ENCODE measurements around the gene LRRC8C. TPM values are rescaled to one million over a fixed set of nuclear protein-coding genes. Genes with fewer than 3 reads are reported as not detected.
A peak's percentile ranks its signal among the peaks of the same experiment; 100 is the strongest.

Gene LRRC8C
- polyA plus RNA-seq, 4 donors: 6.7 to 7.3 (median 6.9) TPM

DNA sequence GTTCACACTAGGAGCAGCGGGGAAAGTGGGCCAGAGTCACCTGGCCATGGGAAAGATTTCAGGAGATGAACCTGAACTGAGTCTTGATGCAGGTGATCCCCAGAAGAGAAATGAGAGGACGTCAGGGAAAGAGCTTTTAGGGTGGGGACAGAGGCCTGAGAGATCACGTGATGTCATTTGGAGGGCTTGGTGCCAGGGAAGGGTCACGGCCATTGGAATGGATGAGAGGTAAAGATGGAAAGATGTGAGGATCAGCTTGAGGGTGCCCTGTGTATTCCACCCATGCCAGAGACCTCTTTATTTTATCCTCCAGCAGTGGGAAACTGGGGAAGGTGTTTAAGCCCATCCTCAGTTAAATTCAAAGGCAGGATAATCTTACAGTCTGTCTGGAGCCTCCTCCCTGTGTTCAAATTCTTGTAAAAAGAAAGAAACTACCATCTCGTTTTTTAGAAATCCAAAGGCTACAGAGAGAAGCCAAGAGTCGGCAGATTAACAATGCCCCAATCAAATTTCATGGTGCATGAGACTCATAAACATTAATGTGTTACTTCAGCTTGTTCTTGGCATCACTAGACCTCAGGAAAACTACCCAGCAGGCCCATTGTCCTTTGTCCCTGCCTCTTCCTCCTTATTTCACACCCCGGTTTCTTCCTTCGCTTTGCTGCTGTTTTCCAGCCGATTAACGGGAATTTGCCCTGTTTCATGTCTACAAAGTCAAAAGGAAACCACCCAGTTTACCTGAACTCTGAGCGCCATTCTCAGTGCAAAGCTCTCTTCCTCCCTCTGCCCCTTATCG, 94.8 kb downstream of the LRRC8C start:
- DNase-seq (ENCODE audit: low read depth in 4 of 4, low spot score in 2 of 4): no peak

DNA sequence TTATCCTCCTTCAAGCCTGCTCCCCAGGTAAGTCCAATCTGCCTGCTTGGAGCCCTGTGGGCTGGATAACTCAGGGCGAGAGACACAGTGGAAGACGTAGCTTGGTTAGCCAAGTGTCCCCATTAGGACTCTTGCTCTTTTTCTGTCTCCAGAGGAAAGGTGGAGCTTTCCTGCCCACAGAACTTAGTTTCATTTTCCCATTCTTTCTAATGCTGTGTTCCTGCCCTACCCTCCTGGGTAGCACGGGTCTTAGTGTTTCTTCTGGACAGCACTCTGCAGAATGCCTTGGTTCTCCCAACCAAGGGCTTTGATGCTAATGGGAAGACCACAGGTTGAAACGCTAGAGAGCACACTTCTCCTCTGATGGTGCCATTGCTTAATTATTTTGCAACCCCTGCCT, 95.5 kb downstream of the LRRC8C start:
- no peak for DNase-seq (ENCODE audit: low read depth in 4 of 4, low spot score in 2 of 4)

DNA sequence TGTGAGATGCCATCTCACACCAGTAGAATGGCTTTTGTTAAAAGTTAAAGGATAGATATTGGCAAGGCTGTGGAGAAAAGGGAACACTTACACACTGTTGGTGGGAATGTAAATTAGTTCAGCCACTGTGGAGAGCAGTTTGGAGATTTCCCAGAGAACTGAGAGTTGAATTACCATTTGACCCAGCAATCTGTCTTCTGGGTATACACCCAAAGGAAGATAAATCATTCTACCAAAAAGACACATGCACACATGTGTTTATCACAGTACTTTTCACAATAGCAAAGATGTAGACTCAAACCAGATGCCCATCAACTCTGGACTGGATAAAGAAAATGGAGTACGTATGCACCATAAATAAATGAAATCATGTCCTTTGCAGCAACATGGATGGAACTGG, 99.3 kb downstream of the LRRC8C start:
- no peak for DNase-seq (ENCODE audit: low read depth in 4 of 4, low spot score in 2 of 4)

DNA sequence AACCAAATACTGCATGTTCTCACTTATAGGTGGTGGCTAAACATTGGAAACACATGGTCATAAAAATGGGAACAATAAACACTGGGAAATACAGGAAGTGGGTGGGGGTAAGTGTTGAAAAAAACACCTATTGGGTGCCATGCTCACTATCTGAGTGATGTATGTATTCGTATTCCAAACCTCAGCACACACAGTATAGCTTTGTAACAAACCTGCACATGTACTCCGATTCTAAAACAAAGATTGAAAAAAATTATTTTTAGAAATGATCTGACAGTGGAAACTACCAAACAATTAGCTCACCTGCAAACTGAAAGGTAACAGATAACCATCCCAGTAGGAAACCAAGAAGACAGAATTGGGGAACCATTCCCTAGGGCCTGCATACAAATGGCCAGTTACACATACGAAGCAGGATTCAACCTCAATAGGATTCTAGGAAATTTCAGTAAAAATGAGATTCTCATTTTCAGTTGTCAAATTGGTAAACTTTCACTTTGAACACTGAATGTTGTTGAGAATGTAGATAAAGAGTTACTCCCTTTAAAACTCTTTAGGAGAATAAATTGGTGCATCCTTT, 99.8 kb downstream of the LRRC8C start:
- no peak for DNase-seq (ENCODE audit: low read depth in 4 of 4, low spot score in 2 of 4)

DNA sequence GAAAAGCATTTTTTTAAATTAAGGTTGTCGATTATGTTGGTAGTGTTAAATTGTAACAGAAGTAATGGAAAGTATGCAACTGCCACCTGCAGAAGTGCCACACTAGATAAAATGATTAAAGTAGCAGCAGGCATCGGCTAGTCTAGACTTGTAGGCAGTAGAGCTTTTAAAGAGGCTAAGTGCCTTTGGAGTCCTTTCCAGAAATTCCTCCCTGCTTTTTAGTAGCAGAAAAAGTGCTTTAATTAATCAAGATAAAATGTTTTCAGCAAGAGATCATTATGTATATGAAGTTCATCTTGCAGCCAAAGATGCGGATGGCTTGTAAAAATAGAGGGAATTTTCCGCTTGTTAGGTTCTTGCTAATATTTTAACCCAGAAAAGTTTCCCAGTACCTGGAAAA, 100.8 kb downstream of the LRRC8C start:
- DNase-seq (ENCODE audit: low read depth in 4 of 4, low spot score in 2 of 4): no peak

DNA sequence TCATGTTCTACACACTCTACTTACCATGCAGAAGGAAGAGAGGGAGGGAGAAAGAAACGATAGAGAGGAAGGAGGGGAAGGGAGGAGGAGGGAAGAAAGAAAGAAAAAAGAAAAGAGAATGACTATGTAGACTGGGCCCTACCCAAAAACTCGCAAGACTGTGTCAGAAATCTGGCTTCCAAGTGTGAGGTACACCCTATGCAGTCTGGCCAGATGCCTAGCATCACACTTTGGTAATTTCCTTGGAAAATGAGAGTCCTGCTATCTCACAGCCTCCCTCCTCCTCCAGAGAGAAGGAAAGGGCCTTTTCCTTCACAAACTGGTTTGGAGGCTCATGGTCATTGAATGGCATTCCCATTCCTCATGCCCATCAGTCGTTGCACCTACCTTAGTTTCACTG, 101.5 kb downstream of the LRRC8C start:
- DNase-seq (ENCODE audit: low read depth in 4 of 4, low spot score in 2 of 4): no peak

DNA sequence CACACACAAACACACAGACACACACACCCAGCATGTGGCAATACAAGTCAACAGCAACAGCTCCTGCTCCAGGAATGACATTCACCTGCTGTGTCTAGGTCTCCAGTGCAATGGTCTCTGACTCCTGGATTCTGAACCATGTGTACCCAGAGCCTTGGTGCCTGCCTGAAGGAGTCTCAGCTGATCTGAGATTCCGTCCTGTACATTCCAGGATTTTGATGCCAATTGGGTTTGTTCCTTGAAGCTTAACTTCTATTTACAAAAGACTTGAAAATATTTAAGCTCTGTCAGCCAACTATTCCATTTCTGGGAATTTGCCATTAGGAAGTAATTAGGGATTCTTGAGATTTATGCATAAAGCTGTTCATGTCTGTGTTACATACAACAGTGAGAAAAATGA, 102.6 kb downstream of the LRRC8C start:
- DNase-seq (ENCODE audit: low read depth in 4 of 4, low spot score in 2 of 4): no peak

DNA sequence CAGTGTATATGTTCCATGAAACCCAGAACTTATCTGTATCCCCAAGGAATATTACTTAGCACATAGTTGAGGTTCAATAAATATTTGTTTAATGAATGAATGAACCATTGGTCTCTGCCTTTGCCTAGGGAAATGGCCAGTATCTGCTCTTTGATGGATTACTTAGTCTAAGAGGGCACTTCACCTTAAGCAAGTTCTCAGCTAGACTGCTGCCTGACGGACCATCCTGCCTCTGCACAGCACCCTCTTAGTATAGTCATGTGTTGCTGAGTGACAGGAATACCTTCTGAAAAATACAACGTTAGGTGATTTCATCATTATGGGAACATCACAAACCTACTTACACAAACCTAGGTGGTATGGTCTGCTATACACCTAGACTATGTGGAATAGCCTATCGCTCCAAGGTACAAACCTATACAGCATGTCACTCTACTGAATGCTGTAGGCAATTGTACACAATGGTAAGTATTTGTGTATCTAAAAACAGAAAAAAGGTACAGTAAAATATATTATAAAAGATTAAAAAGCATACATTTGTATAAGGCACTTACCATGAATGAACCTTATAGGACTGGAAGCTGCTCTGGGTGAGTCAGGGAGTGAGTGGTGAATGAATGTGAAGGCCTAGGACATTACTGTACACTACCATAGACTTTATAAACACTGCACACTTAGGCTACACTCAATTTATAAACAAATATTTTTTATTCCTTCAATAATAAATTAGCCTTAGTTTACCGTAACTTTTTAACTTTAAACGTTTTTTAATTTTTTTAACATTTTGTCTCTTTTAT, 104.2 kb downstream of the LRRC8C start:
- no peak for DNase-seq (ENCODE audit: low read depth in 4 of 4, low spot score in 2 of 4)

DNA sequence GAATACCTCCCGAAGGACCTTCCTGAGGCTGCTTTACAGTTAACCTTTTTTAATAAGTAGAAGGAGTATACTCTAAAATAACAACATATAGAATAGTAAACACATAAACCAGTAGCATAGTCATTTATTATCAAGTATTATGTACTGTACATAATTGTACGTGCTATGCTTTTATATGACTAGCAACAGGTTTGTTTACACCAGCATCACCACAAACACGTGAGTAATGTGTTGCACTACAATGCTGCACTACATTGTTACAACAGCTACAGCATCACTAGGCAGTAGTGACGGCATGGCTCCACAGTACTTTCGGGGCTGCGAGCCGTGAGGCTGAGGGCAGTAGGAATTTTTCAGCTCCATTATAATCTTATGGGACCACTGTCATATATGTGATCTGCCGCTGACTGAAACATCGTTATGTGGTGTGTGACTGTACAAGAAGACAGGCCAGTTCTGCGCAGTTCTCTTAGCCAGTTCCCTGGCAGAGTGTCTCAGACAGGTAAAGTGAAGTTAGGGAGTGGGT, 105.1 kb downstream of the LRRC8C start:
- DNase-seq (ENCODE audit: low read depth in 4 of 4, low spot score in 2 of 4): no peak

DNA sequence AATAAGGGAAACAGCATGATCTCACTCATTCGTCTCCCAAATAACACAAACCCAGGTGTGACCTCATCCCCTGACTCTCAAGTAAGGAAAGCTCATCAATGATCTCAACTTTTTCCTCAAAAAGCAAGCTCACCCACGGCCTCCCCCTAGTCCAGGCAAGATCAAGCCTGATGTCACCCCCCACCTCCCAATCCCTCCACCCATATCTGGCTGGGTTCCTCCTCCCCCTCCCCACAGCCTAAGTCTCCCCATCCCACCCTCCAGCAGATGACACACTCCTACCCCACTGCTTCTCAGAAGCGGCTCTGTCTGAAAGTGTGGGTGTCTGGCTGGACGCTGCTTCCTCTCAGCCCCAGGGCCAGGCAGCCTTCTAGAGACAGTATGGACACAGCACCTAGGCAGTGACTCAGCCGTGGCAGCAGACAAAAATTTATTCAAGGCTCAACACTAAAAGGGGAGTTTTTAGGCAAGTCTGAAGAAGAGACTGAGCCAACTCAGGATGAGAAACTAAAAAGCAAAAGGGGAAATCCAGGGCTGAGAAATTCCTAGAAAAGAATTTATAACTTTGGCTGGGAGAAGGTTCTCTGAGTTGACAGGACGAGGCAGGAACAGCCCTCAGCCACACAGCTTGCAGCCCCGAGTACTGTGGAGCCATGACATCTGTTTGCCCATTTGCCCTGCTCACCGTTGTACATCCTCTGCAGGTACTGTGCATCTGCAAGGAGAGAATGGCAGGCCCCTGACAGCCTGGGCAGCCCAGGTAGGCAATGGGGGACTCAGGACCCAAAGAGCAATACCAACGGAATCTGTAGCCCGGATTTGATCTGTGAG, 106.3 kb downstream of the LRRC8C start:
- no peak for DNase-seq (ENCODE audit: low read depth in 4 of 4, low spot score in 2 of 4)

DNA sequence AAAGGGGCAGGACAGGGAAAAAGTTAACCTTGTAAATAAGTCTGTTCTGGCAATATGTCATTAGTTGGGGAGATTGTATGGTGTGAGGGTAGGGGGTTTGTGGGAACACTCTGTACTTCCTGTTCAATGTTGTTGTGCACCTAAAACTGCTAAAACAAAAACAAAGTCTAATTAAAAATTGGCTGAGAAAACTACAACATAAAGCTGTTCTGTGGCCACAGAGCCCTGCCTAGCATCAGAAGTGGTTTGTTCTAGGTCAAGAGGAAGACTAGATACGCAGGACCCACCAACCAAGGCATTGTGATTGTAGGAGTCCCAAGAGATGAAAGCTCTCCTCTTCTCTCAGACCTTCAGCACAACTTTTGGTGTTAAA, 106.9 kb downstream of the LRRC8C start:
- DNase-seq (ENCODE audit: low read depth in 4 of 4, low spot score in 2 of 4): no peak

DNA sequence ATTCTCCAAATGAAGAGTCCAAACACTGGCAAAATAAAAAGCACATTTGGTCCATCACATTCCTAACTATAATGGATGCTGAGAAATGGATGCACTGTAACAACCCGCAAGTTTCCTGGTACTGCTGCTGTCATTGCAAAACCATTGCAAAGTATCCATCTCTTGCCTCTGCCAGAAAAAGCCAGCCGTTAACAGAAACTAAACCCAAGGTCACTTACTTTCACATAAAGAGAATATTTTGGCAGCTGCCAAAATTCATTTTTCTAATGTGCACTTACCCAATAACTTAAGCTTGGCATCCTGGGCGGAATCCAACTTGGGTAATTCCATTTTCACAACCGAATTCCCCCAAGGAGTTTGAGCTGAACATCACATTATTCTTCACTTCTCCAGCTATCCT, 110.9 kb downstream of the LRRC8C start:
- DNase-seq (ENCODE audit: low read depth in 4 of 4, low spot score in 2 of 4): no peak

DNA sequence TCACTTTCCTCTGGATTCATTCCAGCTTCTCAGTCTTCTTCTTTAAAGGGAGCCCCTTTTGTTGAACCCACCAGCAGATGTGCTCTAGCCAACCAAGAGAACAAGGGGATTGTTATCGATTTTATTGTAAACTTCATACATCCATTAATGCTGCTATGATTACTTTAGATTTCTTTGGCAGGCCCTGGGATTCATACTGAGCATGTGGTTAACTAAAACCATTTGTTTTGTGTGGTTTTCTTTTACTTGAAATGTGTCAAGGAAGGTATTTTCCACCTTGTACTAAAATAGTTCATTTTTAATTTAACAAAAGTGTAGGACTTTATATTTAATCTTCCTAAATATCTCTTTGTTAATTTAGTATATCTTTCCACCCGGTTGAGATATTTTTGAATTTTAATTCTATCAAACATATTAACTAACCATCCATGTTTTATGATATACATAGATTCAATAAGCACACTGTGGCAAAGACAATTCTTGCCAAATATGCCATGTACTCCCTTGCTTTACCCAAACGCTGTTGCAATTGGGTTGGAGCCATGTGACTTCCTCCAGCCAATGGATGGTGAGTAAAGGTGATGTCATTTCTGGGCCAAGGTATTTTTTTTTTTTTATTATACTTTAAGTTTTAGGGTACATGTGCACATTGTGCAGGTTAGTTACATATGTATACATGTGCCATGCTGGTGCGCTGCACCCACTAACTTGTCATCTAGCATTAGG, 113.7 kb downstream of the LRRC8C start:
- DNase-seq (ENCODE audit: low read depth in 4 of 4, low spot score in 2 of 4): no peak

DNA sequence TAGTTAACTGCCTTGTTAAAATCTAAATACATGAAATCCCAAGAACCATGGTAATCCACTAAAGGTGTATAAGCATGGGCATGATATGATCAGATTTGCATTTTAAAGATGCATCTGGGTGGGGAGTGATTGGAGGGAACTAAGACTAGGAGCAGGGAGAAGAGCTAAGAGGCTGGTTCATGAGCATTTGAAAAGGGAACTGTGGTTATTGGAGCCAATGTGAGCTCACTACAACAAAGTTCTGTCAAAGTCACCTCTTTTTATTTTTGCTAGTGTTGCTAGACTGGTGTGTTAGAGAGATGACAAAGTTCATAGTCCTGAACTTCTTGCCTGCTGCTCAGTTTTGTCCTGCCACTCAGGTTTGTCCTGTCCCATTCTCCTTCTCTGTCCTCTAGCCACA, 120.8 kb downstream of the LRRC8C start:
- no peak for DNase-seq (ENCODE audit: low read depth in 4 of 4, low spot score in 2 of 4)

DNA sequence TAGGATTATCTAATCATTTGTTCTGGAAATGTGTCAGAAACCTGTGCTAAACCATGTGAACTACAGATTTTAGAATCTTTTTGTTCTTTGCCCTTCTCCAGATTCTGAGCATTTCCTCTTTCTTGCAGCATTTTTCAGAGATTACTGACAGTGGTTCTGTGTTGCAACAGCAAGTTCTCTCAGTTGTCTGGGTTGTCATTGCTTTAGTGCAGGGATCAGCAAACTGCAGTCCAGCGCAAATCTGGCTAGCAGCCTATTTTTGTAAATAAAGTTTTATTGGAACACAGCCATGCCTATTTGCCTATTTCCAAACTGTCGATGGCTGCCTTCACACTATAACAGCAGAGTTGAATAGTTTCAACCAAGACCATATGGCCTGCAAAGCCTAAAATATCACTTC, 121.6 kb downstream of the LRRC8C start:
- DNase-seq (ENCODE audit: low read depth in 4 of 4, low spot score in 2 of 4): no peak

DNA sequence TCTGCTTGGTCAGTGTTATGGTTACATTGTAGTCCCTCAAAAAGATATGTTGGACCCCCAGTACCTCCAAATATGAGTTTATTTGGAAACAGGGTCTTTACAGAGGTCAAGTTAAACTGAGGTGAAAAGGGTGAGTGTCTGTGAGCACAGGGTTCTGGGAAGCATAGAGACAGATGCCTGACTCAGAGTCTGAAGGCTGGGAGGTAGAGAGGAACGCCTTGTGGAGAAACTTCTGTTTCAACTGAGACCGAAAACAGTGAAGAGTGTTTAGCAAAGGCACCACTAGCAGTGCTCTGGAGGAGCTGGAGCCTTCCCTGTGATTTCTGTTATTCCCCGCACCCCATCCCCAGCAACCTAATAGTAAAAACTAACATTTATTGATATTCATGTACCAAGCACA, 122.7 kb downstream of the LRRC8C start:
- no peak for DNase-seq (ENCODE audit: low read depth in 4 of 4, low spot score in 2 of 4)

DNA sequence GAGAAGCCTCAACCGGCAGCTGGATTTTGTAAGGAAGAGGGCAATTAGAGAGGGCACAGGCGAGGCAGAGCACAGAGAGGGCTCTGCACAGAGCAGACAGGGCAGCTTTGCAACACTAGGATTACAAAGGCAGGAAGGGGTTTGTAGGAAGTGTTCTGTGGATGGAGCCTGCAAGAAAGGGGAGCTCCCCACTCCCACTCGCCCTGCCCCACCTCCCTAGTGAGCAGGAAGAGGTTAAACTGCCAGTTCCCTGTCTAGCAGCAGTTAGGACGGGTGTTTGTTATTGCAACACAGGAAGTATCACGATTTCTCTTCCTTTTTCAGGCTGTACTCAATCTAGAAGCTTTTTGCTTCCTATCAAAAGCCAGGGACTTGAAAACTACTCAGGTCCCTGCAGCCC, 124.6 kb downstream of the LRRC8C start:
- DNase-seq (ENCODE audit: low read depth in 4 of 4, low spot score in 2 of 4): peak in 1 of 4 donors; percentile 46

DNA sequence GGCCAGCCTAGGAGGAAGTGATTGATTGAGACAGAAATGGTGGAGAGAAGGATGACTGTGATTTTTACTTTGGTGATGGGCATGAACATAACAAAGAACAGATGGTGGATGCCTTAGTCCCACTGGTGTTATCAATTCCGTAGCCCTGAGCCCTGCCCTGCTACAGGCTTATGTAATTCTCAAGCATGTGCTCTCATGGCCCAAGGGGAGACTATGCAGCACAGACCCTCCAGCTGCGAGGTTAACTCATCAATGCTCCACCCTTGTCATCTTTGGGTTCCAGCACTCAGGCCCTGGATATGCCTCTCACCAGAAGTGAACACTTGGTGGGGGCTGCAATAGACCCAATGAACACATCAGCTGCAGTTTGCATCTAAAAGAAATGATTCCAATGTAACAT, 125.2 kb downstream of the LRRC8C start:
- DNase-seq (ENCODE audit: low read depth in 4 of 4, low spot score in 2 of 4): no peak

DNA sequence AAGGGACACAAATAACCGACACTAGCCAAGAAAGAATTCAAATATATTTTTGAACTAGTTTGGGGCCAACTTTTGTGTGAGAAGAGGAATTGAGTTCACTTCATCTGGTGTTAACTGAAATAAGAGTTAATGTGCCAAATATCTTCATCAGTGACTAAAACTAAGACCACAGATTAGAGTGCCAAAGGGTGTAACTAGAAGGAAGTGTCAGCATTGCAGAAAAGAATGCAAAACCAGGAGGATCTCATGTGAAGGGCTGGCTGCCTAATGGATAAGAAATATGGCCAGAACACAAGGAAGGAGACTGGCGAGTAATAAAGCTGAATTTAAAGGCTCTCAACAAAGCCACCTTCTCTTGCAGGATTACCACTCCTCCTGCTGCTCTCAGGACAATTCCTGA, 126.1 kb downstream of the LRRC8C start:
- no peak for DNase-seq (ENCODE audit: low read depth in 4 of 4, low spot score in 2 of 4)

DNA sequence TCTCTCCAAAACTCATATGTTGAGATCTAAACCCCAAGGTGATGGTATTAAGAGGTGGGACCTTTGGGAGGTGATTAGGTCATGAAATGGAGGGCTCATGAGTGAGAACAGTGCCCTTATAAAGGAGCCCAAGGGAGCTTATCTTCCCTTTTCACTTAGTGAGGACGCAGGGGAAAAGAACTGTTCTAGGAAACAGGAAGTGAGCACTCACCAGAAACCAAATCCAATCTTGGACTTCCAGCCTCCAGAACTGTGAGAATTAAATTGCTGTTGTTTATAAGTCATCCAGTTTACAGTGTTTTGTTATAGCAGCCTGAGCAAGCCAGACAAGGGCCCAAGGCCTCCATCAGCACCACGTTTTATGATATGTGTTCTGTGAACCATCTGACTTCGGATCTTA, 127.6 kb downstream of the LRRC8C start:
- DNase-seq (ENCODE audit: low read depth in 4 of 4, low spot score in 2 of 4): no peak

Measured in left renal cortex interstitium (tissue), 4 donors.